Astrocyte (in vitro differentiated cells and primary cell): ENCODE results near the gene CEACAM20. TPM values are rescaled to one million over a fixed set of nuclear protein-coding genes. Genes with fewer than 3 reads are reported as not detected.

ENCODE experiments used
- DNase-seq: peaks from one replicate; pipeline ENCODE4 v3.0.0-alpha.2; 2010; ENCODE audit warnings: low read depth
- FAIRE-seq: peaks from 2 replicates; lab custom pipeline; 2011; peaks lifted over from hg19 to GRCh38; lab: Jason Lieb, UNC
- H2AFZ ChIP-seq: 2 replicates; pipeline ENCODE4 v1.6.0; 2012; ENCODE audit warnings: low read depth, low read length, inconsistent platforms
- H3K27ac ChIP-seq: 2 replicates; pipeline ENCODE4 v1.5.1; 2011; ENCODE audit warnings: low read depth, low read length, inconsistent platforms
- H3K27me3 ChIP-seq: 2 replicates; pipeline ENCODE4 v1.6.0; 2011; ENCODE audit warnings: low read length, inconsistent platforms; ENCODE audit not compliant: insufficient read depth
- H3K36me3 ChIP-seq: 2 replicates; pipeline ENCODE4 v1.5.1; 2011; ENCODE audit warnings: low read length, inconsistent platforms; ENCODE audit not compliant: insufficient read depth
- H3K4me1 ChIP-seq: 2 replicates; pipeline ENCODE4 v1.5.1; 2011; ENCODE audit warnings: low read length, inconsistent platforms; ENCODE audit not compliant: insufficient read depth
- H3K4me2 ChIP-seq: 2 replicates; pipeline ENCODE4 v1.6.0; 2012; ENCODE audit warnings: low read length, inconsistent platforms
- H3K4me3 ChIP-seq: 2 replicates; pipeline ENCODE4 v1.5.1; 2011; ENCODE audit warnings: low read depth, mild to moderate bottlenecking, low read length, inconsistent platforms; ENCODE audit not compliant: insufficient read depth
- H3K79me2 ChIP-seq: 2 replicates; pipeline ENCODE4 v1.6.0; 2012; ENCODE audit warnings: mild to moderate bottlenecking, low read length, inconsistent platforms; ENCODE audit not compliant: insufficient read depth
- H3K9ac ChIP-seq: 2 replicates; pipeline ENCODE4 v1.6.0; 2012; ENCODE audit warnings: mild to moderate bottlenecking, low read length, inconsistent platforms
- H3K9me3 ChIP-seq: 2 replicates; pipeline ENCODE4 v1.5.1; 2012; ENCODE audit warnings: low read depth, mild to moderate bottlenecking, low read length, inconsistent platforms; ENCODE audit not compliant: insufficient read depth
- H4K20me1 ChIP-seq: 2 replicates; pipeline ENCODE4 v1.6.0; 2012; ENCODE audit warnings: low read length, inconsistent platforms; ENCODE audit not compliant: insufficient read depth
- H3K27ac Mint-ChIP-seq: one replicate; pipeline ENCODE4 v1.8.0; 2021; ENCODE audit warnings: mild to moderate bottlenecking, mixed read lengths; ENCODE audit not compliant: unreplicated experiment
- H3K27me3 Mint-ChIP-seq: one replicate; pipeline ENCODE4 v1.8.0; 2021; ENCODE audit warnings: low read depth, mixed read lengths; ENCODE audit not compliant: unreplicated experiment
- H3K36me3 Mint-ChIP-seq: one replicate; pipeline ENCODE4 v1.8.0; 2021; ENCODE audit warnings: low read depth, mixed read lengths; ENCODE audit not compliant: unreplicated experiment
- H3K4me1 Mint-ChIP-seq: one replicate; pipeline ENCODE4 v1.8.0; 2021; ENCODE audit warnings: low read depth, mixed read lengths; ENCODE audit not compliant: unreplicated experiment
- H3K4me3 Mint-ChIP-seq: one replicate; pipeline ENCODE4 v1.8.0; 2021; ENCODE audit warnings: mild to moderate bottlenecking, moderate library complexity, mixed read lengths; ENCODE audit not compliant: unreplicated experiment
- H3K9me3 Mint-ChIP-seq: one replicate; pipeline ENCODE4 v1.8.0; 2021; ENCODE audit warnings: mild to moderate bottlenecking, mixed read lengths; ENCODE audit not compliant: unreplicated experiment
- CTCF ChIP-seq: IDR thresholded peaks from 2 replicates; pipeline ENCODE4 v1.5.1; 2011; ENCODE audit warnings: low read depth, mild to moderate bottlenecking, inconsistent platforms, low read length, moderate library complexity; ENCODE audit not compliant: insufficient read depth
- EZH2 ChIP-seq: IDR thresholded peaks from 2 replicates; pipeline ENCODE4 v1.6.1; 2012; ENCODE audit warnings: mild to moderate bottlenecking, low read length, inconsistent platforms; ENCODE audit not compliant: insufficient read depth
- total RNA-seq: library from RNA; stranded (reverse); gene quantifications from 2 replicates; pipeline ENCODE4 v1.2.1, GENCODE V29; 2021

Gene CEACAM20
- total RNA-seq, 1 donor from 2014 or later, result not detected

- Histone ChIP-seq H3K9ac (no peak overlapping the region), H4K20me1 (no peaks in the 10 kb centered on the region), H3K9me3 (no peaks in the 10 kb centered on the region), H3K27ac (no peak overlapping the region), H3K79me2 (no peaks in the 10 kb centered on the region), H3K4me1 (no peaks in the 10 kb centered on the region), H3K27me3 (peaks cover 2% of the 10 kb centered on the region), H3K4me2 (no peak overlapping the region), H3K4me3 (no peak overlapping the region), H2AFZ (no peak overlapping the region), H3K36me3 (no peaks in the 10 kb centered on the region)
- FAIRE-seq, result peak; percentile 73
- Mint-ChIP-seq H3K9me3 (peaks cover 6% of the 10 kb centered on the region), H3K36me3 (no peaks in the 10 kb centered on the region), H3K27ac (no peak overlapping the region), H3K4me1 (no peaks in the 10 kb centered on the region), H3K27me3 (peaks cover 9% of the 10 kb centered on the region), H3K4me3 (no peak overlapping the region)
- TF ChIP-seq CTCF (no peak), EZH2 (no peak)
- no peak for DNase-seq
Measured at GRCh38 chr19:44521370-44521769, 8.1 kb downstream of the CEACAM20 start.

GRCh38 chr19:44517146-44517545 is 12.3 kb downstream of the CEACAM20 start:
- Histone ChIP-seq H3K4me3 (no peak overlapping the region), H4K20me1 (no peaks in the 10 kb centered on the region), H3K27ac (no peak overlapping the region), H3K9me3 (no peaks in the 10 kb centered on the region), H3K27me3 (no peaks in the 10 kb centered on the region), H3K4me2 (no peak overlapping the region), H3K9ac (no peak overlapping the region), H3K36me3 (no peaks in the 10 kb centered on the region), H3K79me2 (no peaks in the 10 kb centered on the region), H3K4me1 (no peaks in the 10 kb centered on the region), H2AFZ (no peak overlapping the region)
- Mint-ChIP-seq H3K4me3 (no peak overlapping the region), H3K27ac (no peak overlapping the region), H3K4me1 (no peaks in the 10 kb centered on the region), H3K9me3 (peaks cover 7% of the 10 kb centered on the region), H3K27me3 (peaks cover 14% of the 10 kb centered on the region), H3K36me3 (no peaks in the 10 kb centered on the region)
- FAIRE-seq (no peak), DNase-seq (no peak)
- TF ChIP-seq CTCF, result no peak
- TF ChIP-seq EZH2, result no peak

- FAIRE-seq, result no peak
- no peak for DNase-seq
- H3K27me3 Mint-ChIP-seq, result peaks cover 26% of the 10 kb centered on the region
Measured at GRCh38 chr19:44515907-44516306, 13.6 kb downstream of the CEACAM20 start.

More at GRCh38 chr19:44515907-44516306, 13.6 kb downstream of the CEACAM20 start:
- Mint-ChIP-seq H3K9me3 (peaks cover 7% of the 10 kb centered on the region), H3K27ac (no peak overlapping the region), H3K36me3 (no peaks in the 10 kb centered on the region), H3K4me3 (no peak overlapping the region), H3K4me1 (no peaks in the 10 kb centered on the region)
- Histone ChIP-seq H3K27me3 (no peaks in the 10 kb centered on the region), H3K9ac (no peak overlapping the region), H3K27ac (no peak overlapping the region), H3K4me3 (no peak overlapping the region), H3K36me3 (no peaks in the 10 kb centered on the region), H3K4me1 (no peaks in the 10 kb centered on the region), H3K79me2 (no peaks in the 10 kb centered on the region), H3K9me3 (no peaks in the 10 kb centered on the region), H3K4me2 (no peak overlapping the region), H4K20me1 (no peaks in the 10 kb centered on the region), H2AFZ (no peak overlapping the region)
- no peak for TF ChIP-seq EZH2
- TF ChIP-seq CTCF, result no peak
